Measurements from ENCODE around the gene AKAP8L.

AKAP8L gene

DNA sequence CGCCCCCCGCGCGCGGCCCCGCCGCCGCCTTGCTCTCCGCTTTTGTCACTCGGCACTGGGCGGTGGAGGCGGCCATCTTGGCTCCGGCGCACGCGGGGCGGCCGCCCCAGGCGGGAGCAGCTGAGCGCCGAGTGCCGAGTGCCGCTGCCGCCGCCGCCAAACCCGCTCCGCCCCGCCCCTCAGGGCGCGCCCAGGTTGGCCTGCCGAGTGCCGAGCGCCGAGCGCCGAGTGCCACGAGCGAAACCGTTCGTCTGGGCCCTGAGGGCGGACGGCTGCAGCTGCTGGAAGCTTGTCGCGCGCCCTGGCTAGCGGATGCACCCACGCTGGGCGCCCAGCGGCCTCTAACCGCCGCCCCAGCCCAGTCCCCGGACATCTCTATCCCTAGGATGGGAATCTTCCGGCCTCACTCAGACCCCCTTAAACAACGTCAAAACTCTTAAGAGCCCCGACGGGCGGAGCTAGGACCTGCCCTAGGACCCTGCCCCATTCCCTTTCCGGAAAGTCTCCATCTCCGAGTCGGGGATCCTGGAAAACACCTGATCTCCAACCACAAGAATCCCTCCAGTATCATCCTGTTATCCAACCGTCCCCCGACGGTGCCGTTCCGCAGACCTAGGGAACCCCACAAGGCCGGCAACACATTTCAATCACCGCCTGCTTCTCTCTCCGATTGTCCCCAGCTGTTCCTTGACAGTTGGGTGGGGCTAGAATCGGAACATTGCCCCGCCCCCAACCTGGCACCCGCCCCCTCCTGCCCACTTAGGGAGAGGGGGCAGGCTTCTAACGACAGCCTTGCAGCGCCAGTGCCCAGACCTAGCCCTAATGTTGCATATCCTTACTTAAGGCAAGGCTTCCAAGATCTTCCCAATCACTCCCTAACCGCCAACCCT is 14.1 kb upstream of the AKAP8L start:
- peak; percentile 92 for DNase-seq

GRCh38 chr19:15432018-15432494 is 13.3 kb upstream of the AKAP8L start:
- DNase-seq: peak; percentile 37

DNA sequence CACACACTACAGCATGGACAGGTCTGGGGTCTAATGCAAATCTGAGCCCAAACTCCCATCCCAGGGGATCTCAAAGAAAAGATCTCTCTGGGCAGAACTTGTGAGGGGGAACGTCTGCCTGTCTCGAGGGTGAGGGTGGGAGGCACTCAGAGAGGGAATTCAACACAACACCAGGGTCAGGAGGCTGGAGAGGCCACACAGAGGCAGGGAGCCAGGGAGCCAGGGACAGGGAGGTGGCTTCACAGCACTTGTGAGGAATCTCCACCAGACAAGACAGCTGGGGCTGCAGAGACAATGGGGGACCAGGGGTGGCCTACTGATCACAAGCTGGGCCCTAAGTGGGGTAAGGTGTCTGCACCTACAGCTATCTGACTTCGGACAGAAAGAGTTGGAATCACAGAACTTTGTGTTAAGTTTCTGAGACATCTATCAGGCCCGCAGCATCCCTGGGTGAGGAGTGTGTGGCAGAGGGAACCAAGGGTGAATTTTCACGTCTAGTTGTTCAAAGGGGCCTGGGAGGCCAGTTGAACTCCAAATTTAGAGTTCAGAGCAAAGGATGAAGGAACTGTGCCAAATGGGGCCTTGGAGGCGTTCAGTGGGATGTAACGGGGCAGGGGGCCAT is 12.7 kb upstream of the AKAP8L start:
- DNase-seq: no peak

DNA sequence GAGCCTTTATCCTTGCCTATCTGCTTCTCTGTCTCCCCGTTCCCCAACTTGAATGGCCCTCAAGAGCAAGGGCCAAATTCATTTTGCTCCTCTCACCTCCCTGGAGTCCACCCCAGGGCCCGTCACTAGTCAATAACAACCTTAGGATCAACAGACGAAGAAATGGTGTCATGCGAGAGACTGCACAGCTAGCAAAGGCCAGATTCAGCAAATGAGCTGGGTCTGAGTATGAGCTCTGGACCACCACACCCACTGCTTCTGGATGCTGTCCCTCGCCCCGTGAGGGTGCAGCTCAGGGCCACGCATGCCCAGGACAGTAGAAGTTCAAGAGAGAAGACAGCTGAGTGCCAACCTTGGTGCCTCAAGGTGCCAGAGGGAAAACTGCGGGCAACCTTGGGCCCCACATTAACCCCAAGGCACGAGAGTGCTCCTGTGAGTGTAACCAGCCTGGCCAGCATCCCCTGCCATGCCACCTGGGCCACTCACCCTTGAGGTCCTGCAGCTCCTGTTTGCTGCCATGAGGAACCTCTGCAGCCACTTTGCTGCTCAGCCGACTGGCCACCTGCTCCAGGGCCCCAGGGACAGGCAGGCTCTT is 11.8 kb upstream of the AKAP8L start:
- DNase-seq: no peak

GRCh38 chr19:15429825-15430467 is 11.2 kb upstream of the AKAP8L start:
- DNase-seq: no peak

DNA sequence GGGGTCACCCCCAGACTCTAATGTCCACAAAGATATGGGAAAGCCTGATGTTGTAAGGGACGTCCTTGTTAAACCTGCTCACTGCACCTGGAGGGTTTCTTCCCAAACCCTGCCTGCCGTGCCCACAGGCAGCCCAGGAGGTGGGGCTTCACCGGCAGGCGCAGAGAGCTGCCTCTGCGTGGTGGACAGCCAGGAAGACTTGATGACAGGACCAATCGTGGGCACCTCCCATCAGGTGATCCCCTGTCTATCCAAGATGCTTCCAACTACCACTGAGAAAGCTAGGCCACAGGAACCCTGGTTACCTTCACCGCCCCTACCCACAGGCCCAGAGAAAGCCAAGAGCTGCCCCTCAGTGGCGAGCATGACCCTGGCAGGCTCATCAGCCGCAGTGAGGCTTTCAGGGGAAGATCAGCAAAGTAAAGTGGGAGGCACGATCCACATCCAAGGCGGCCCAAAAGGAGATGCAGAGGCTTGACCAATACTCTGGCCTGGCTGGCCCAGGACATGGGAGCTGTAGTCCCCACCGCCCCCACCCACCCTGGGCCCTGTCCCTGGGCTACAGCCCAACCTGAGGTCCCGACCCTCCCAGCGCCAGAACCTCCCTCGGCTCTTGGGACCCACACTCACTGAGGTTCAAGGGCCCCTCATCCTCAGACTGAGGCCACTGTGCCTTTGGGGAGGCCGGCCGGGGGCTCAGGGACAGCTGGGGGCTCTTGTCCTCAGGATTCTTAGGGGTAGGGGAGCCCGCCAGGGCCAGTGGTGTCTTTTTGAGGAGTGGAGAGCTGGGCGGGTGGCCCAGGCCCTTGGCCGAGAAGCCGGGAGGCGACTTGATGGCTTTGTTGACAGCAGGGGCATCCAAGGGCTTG is 10.4 kb upstream of the AKAP8L start:
- no peak for DNase-seq

GRCh38 chr19:15427991-15428471 is 9.2 kb upstream of the AKAP8L start:
- no peak for DNase-seq

GRCh38 chr19:15427350-15427700 is 8.5 kb upstream of the AKAP8L start:
- no peak for DNase-seq

DNA sequence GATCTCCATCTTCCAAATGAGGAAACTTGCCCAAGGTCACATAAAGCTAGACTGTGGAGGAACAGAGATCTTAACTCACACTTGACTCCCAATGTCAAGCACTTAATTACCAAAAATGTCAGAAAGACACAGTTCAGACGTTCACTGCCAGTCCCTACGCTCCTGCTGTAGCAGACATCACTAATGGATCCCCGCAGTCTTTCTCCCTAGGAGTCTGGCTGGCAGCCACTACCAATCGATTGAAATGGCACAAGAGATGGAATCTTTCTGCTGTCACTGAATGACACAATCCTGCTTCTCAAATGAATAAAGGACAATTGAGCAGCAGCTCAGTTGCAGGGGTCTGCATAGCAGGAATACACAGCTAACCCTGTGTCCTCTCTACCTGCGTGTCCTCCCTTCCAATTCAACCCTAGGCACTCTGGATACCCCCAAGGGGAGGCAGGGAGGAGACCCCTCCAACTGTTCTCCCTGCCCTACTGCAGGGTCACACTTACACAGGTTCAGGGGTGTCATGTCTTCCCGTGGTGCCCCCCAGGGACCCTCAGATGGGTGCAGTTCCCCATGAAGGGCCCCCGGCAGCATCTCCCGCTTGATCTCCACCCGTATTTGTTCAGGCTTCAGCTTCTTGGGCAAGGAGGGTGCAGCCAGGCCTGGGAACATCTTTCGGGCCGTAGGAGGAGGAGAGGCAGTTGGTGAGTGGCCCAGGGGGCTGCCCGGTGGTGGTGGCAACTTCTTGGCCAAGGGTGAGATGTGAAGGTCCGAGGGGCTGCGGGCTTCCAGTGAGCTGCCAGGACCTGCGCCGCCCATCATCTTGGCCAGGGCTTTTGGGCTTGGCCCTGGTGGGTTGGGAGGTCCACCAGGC is 7.9 kb upstream of the AKAP8L start:
- no peak for DNase-seq

DNA sequence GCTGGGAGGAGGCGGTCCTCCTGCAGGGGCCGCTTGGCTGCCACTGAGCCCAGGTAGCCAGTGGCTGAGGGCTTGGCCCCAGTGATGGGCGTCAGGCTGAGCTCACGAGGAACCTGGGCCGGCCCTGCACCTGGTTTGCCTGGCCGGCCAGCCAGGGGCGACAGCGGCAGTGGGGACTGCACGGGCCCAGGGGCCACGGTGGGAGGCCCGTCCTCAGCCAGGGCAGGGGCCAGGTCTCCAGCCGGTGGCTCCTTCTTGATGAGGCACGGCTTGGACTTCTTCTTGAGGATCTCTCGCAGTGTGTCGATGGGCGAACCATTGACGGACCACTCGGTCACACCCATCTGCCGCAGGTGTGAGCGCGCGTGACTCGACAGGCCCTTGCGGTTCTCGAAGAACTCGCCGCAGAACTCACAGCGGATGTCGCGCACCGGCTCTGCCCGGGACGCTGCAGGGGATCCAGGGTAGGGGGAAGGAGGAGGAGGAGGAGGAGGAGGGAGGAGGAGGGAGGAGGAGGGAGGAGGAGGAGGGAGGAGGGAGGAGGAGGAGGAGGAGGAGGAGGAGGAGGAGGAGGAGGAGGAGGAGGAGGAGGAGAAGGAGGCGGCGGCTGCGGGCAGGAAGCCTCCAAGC is 6.6 kb upstream of the AKAP8L start:
- DNase-seq: no peak

- no peak for DNase-seq
Observed at GRCh38 chr19:15424692-15425272, 6.0 kb upstream of the AKAP8L start.

DNA sequence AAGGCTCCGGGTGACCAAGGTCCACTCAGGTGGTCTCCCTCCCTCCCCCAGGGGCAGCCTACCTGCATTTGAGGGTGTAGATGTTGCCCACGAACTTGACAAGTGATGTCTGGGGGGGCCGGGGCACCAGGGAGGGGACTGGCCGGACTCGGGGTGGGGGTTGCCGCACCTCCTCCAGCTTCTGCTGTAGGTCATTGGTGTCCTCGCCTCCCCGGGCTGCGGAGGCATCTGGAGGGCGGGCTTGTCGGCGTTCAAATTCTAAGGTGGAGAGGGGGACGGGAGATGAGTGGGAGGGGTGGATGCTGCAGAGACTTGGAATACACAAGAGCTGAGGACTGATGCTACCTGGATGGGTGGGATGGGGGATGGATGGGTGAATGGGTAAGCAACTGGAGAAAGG is 5.3 kb upstream of the AKAP8L start:
- DNase-seq: no peak

DNA sequence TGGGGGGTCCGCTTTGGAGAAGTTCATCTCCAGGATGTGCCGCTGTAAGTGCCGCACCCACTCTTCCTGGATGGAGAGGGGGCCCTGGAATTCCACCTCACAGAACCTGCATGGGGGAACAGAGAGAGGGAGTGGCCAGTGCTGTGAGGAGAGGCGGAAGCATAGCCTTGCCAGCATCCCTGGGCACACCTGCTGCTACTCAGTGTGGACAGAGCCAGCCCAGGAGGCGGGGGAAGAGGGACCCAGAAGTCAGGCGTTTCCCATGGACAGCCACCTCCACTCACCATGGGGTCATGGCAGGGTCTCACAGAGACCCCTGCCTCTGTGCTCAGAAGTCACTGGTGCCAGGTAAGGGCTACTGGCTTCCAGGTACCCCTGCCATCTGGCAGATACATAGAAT is 4.3 kb upstream of the AKAP8L start:
- DNase-seq: no peak

GRCh38 chr19:15422296-15423075 is 3.7 kb upstream of the AKAP8L start:
- no peak for DNase-seq

DNA sequence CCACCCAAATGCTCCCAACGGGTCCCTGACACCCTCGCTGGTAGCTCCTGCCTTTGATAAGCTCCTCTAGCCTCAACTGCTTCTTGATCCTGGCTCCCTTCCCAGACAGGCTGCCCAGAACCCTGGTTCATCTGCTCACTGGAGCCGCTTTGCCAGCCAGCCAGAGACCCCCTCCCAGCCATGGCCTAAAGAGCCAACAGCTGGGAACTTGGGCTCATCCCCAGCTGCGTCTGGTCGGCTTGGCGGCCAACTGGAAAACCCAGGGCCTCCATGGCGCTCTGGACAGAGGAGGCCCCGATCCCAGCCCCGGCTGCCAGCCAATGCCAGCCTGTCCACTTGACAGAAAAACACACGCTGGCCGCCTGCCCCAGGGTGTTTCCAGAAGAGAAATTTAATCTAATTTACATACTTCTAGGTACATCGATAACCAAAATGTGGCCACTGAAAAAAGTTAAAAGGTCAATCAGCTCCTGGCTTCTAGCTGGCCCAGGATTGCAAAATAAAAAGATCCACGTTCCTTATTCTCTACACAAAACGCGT is 3.0 kb upstream of the AKAP8L start:
- no peak for DNase-seq

DNA sequence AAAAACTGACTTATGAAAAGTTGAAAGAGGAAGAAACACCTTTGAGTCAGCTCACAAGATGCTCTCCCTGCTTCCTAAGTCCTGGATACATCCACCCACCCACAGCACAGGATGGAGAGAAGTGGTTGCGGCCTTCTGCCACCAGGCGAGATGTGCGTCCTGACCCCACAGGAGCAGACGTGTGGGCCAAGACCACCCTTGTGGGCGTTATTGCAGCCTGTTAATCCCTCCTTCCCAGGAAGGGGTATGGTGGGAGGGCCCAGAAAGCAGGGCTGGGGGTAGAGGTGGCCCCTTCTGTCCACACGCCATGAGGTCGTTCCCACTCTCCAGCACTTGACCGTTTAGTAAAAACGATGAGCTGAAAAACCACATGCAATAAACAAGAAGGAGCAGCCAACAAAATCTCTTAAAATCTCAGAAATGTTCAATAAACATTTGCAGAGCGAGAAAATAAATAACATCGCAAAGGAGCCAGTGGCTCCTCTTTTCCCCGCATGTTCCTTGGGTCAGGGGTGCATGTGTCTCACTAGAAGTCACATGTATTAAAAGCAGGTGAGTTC is 2.4 kb upstream of the AKAP8L start:
- no peak for DNase-seq

DNA sequence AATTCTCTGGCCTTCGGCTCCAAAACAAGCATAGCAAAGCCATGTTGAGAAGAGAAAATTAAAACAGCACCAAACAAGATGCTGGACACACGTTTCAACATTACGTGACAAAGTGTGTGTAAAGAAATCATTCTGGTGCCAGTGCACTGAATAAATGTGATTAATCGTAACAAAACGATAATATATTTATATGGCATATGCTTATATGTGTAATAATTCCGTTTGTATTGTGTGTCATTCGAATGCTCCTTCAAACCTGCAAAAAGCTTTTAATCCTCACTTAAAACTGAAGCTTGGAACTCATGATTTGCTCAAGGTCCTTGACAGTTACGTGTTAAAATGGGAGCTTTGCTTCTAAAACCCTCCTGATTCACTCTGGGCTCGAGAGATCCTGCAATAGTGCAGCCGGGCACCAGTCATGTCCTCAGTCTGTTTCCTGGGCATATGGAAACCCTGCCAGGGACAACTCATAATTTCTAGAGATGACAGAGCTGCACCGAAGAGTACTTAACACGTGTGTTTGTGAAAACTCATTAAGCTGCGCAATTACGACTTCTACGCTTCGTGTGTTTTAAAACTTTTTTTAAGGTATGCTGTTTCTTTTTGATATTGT is 731 bp upstream of the AKAP8L start:
- no peak for DNase-seq

GRCh38 chr19:15418231-15418578 is 583 bp downstream of the AKAP8L start:
- DNase-seq: no peak

- DNase-seq: no peak
Observed at GRCh38 chr19:15417699-15418098, 1.1 kb downstream of the AKAP8L start.
